ENCODE data around the gene TMEM179.
"Not testable (repeated sequence)": the region's sequence is repeated elsewhere in the genome, so short reads cannot be mapped to it uniquely, and the experiment has no call there.

The TMEM179 gene

GRCh38 chr14:104604458-104605449 lies at the start of gene TMEM179:
Gene TMEM179, minus strand, starts transcription at chr14:104604772. Its CDS starts 31 bp downstream, at chr14:104604741.
- DNase-seq: no peak

- DNase-seq: no peak
Measured at GRCh38 chr14:104654119-104654518, 49.5 kb upstream of the TMEM179 start.

GRCh38 chr14:104653130-104653920 lies 48.8 kb upstream of the TMEM179 start:
- DNase-seq: not testable (repeated sequence)

- no peak for DNase-seq
Measured at GRCh38 chr14:104652386-104652785, 47.8 kb upstream of the TMEM179 start.

- DNase-seq: no peak
Measured at GRCh38 chr14:104651876-104652260, 47.3 kb upstream of the TMEM179 start.

- no peak for DNase-seq
Measured at GRCh38 chr14:104650981-104651875, 46.7 kb upstream of the TMEM179 start.

- peak; percentile 60 for DNase-seq
Measured at GRCh38 chr14:104650057-104650980, 45.7 kb upstream of the TMEM179 start.

GRCh38 chr14:104647467-104648043 lies 43.0 kb upstream of the TMEM179 start:
- no peak for DNase-seq

GRCh38 chr14:104644656-104645378 lies 40.2 kb upstream of the TMEM179 start:
- no peak for DNase-seq

GRCh38 chr14:104644091-104644635 lies 39.6 kb upstream of the TMEM179 start:
- no peak for DNase-seq

- no peak for DNase-seq
Measured at GRCh38 chr14:104643306-104643705, 38.7 kb upstream of the TMEM179 start.

GRCh38 chr14:104642540-104642868 lies 37.9 kb upstream of the TMEM179 start:
- DNase-seq: no peak

GRCh38 chr14:104641753-104642539 lies 37.4 kb upstream of the TMEM179 start:
- no peak for DNase-seq

- DNase-seq: no peak
Measured at GRCh38 chr14:104640681-104641080, 36.1 kb upstream of the TMEM179 start.

GRCh38 chr14:104639885-104640548 lies 35.4 kb upstream of the TMEM179 start:
- peak; percentile 53 for DNase-seq

- DNase-seq: no peak
Measured at GRCh38 chr14:104639471-104639870, 34.9 kb upstream of the TMEM179 start.

- DNase-seq: no peak
Measured at GRCh38 chr14:104638927-104639450, 34.4 kb upstream of the TMEM179 start.

GRCh38 chr14:104638190-104638589 lies 33.6 kb upstream of the TMEM179 start:
- DNase-seq: no peak

Data from EL (cell line).